ENCODE measurements around the gene SMPX.
A peak's percentile ranks its signal among the peaks of the same experiment; 100 is the strongest.

The SMPX gene

GRCh38 chrX:21711129-21711847 is 46.6 kb downstream of the SMPX start:
- DNase-seq = no peak

- DNase-seq = no peak
These were observed 49.8 kb downstream of the SMPX start for GRCh38 chrX:21708116-21708515.

- DNase-seq = no peak
These were observed 52.7 kb downstream of the SMPX start for GRCh38 chrX:21705225-21705624.

- no peak for DNase-seq
These were observed 55.2 kb downstream of the SMPX start for GRCh38 chrX:21702725-21703124.

- peak; percentile 35 for DNase-seq
These were observed 56.9 kb downstream of the SMPX start for GRCh38 chrX:21700967-21701366.

GRCh38 chrX:21700275-21700674 is 57.6 kb downstream of the SMPX start:
- no peak for DNase-seq

- DNase-seq = no peak
These were observed 58.8 kb downstream of the SMPX start for GRCh38 chrX:21699136-21699535.

GRCh38 chrX:21698272-21698671 is 59.6 kb downstream of the SMPX start:
- DNase-seq = no peak

GRCh38 chrX:21691512-21692018 is 66.4 kb downstream of the SMPX start:
- no peak for DNase-seq

- no peak for DNase-seq
These were observed 74.0 kb downstream of the SMPX start for GRCh38 chrX:21683941-21684340.

GRCh38 chrX:21678048-21678612 is 79.8 kb downstream of the SMPX start:
- no peak for DNase-seq

- DNase-seq = no peak
These were observed 82.0 kb downstream of the SMPX start for GRCh38 chrX:21675931-21676330.

GRCh38 chrX:21674430-21675186 is 83.3 kb downstream of the SMPX start:
- no peak for DNase-seq

- no peak for DNase-seq
These were observed 91.2 kb downstream of the SMPX start for GRCh38 chrX:21666679-21667078.

GRCh38 chrX:21666252-21666651 is 91.7 kb downstream of the SMPX start:
- no peak for DNase-seq

GRCh38 chrX:21662761-21663160 is 95.2 kb downstream of the SMPX start:
- DNase-seq = no peak

GRCh38 chrX:21661316-21661715 is 96.6 kb downstream of the SMPX start:
- no peak for DNase-seq

GRCh38 chrX:21660156-21660555 is 97.8 kb downstream of the SMPX start:
- no peak for DNase-seq

GRCh38 chrX:21659320-21659719 is 98.6 kb downstream of the SMPX start:
- DNase-seq = no peak

GRCh38 chrX:21658746-21659145 is 99.2 kb downstream of the SMPX start:
- peak; percentile 35 for DNase-seq

- DNase-seq = peak; percentile 38
These were observed 99.7 kb downstream of the SMPX start, which contains the start of gene KLHL34 for GRCh38 chrX:21658152-21658737. Gene KLHL34 (minus strand): TSS chrX:21658330. CDS start chrX:21657788, 542 bp downstream.

GRCh38 chrX:21657318-21658151 is 100.4 kb downstream of the SMPX start:
- DNase-seq = peak; percentile 21

Data from eye (tissue), 1 donor.